SHP77 treated with DMSO at 0.1 percent for 48 hours (cell line): ENCODE measurements around the gene FGFBP3.

Source experiments
- DNase-seq: peaks from one replicate; lab custom pipeline; 2025; lab: John Stamatoyannopoulos, UW

Gene FGFBP3

DNA sequence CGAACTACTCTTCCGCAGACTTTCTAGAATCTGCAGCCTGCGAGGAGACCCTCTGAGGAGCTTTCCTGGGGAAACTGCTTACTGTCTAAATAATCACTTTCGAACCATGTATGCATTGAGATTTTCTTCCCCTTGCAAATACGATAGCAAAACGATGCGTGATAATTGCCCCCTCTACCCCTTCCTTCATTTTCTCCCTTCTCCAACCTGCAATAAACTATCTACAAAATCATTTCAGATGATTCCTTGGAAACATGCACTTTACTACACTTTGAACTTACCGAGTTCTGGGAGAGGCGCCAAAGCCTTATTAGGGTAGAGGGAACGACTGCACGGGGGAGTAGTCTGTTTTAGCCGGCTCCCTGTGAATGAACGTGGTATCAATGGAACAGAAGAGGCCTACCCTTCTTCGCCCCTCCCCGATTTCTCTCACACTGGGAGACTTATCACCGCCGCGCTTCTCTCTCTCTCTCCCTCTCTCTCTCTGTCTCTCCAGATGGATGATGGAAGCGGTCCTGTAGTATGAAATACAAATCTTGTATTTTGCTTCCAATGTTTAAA lies at the start of gene FGFBP3:
Gene FGFBP3, minus strand, starts transcription at position 370 of the 561 bp plus-strand sequence. CDS start 517 bp downstream, outside the sequence.
- DNase-seq: no peak

- DNase-seq: no peak
These were observed 47.8 kb upstream of the FGFBP3 start for GRCh38 chr10:91957091-91957490.

DNA sequence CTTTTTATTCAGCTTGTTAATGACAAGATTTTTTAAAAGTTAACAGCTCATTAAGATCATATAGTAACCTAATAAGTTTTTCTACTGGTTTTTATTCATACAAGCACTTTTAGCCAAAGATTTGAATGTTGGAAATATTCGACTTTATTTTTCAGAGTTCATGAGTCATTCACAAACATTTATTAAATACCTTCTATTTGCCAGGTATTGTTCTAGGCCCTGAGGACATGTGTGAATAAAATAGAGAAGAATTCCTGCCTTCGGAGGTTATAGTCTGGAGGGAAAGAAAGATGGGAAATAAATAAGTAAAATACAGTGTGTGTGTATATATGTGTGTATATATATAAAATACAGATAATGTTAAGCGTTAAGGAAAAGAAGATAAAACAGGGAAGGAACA lies 45.8 kb upstream of the FGFBP3 start:
- no peak for DNase-seq

DNA sequence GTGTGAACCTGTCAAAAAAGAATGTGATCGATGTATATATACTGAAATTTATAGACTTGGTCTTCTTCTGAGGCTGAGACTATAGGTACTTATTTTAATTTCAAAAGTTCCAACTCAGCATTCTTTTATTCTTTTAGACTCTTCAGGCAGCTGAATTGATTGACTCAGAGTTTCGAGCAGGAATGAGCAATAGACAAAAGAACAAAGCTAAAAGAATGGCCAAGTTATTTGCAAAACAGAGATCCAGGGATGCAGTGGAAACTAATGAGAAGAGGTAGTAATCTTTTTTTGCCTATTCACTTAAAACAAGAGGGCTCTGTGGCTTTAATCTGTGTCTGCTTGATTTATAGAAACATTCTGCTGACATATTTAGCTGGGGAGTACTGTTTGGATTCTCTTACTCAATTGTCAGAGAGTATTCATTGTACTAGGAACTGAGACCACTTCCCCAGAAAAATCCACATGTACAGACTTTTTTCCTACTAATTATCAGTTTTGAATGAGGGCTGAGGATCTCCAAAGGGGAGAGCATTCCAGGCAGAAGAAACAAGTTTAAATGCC lies 44.4 kb upstream of the FGFBP3 start:
- DNase-seq: no peak

- DNase-seq: no peak
These were observed 35.8 kb upstream of the FGFBP3 start for GRCh38 chr10:91944880-91945630.

DNA sequence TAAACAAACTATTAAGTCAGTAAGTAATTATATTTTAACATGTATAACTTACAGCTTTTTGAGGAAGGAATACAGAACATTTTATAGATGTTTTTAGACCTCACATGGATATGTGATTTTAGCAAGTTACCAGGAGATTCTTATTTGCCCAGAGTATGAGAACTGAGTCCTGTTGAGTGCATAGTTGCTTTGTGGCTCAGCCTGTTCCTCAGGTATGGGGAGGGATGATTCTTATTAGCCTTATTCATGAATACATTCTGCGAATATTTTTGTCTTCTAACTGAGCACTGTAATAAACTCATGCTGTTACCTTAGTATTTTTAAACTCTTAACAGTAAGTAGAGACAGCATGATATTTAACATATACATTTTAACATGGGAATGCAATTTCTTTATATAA lies 32.1 kb upstream of the FGFBP3 start:
- DNase-seq: no peak

GRCh38 chr10:91939653-91940052 lies 30.4 kb upstream of the FGFBP3 start:
- DNase-seq: no peak

GRCh38 chr10:91935886-91936285 lies 26.6 kb upstream of the FGFBP3 start:
- DNase-seq: no peak

GRCh38 chr10:91932737-91933136 lies 23.5 kb upstream of the FGFBP3 start:
- no peak for DNase-seq

DNA sequence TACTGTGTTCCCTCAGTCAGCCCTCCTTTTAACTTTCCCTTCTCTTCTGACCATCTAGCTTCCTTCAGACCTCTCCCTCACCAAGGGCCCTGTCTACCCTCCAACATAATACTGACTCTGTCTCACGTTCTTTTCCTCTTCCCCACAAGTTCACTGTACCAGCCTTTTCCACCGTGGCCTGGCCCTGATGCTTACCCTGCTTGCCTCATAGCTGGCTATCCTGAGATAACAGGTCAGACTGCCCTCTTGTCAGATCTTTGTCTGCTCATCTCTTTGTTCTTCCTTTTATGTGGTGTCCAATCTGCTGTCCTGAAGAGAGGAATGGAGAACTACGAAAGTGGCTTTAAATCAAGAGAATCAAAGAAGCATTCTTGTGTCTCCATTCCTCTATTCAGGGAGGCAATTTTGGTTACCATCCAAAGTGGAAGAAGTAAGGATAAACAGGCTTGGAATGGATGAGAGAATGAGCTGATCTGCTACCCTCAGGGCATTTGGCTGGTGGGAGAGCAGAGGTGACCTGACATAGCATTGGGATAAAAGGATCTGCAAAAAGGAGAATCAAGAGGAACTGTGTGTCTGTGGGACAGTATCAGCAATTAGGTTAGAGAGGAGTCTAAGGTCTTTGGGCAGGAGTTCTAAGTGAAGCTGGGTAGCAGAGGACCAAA lies 22.4 kb upstream of the FGFBP3 start:
- no peak for DNase-seq

GRCh38 chr10:91930939-91931338 lies 21.7 kb upstream of the FGFBP3 start:
- DNase-seq: no peak

DNA sequence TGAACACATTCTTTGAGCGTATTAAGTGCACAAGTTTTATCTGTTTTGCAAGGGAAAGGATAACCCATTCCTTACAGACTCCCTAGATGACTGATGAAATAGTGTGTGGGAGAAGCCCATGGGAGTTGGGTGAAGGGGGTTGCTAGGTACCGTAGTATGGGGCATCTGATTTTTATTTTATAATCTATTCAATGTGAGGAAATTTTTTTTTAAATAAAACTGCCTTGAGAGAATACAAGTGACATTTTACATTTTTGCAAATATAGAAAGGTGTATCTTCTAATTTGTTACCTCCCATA lies 15.7 kb upstream of the FGFBP3 start:
- no peak for DNase-seq

GRCh38 chr10:91924212-91925021 lies 15.1 kb upstream of the FGFBP3 start:
- DNase-seq: no peak

DNA sequence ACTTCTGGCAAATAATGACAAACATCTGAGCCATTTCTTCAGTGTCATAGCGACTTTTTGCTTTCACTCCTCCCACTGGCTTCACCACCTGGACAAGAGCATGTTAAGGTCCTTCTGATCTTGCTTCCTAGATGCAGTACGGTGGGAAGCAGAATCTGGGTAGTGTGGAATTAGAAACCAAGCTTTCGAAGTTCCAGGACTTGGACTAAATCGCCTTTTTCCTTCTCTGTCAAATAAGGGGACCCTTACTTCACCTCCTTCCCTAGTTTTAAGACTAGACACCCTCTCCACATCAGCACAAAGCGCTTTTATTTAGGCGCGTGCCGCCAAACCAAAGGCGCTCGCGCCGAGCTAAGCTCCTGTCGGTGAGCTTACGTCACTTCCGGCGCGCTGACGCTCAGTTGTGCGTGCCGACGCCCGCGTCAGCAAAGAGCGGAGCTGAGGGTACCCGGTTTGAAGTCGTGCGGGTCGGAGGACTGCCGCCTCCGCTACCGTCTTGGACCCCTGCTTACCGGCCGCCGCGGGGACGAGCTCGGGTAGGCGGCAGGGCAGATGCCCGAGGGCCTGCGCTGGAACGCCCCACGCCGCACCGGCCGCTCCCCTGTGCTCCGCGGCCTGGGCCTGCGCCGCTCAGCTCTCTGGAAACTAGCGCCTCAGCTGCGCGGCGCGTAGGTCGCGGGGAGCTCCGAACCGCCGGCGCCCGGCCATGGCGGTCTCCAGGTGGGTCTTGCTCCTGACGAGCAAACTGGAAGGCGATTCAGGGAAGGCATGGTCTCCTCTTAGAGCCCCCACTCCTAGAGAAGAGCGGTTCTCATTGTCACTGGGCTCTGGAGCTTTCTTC lies 14.3 kb upstream of the FGFBP3 start, which contains the start of gene BTAF1:
Gene BTAF1, plus strand, starts transcription at position 400 of the 841 bp plus-strand sequence. Its CDS starts 307 bp downstream, at position 707.
- peak; percentile 33 for DNase-seq

- DNase-seq: no peak
These were observed 10.4 kb upstream of the FGFBP3 start for GRCh38 chr10:91919651-91920050.

- DNase-seq: no peak
These were observed 1.2 kb upstream of the FGFBP3 start for GRCh38 chr10:91910467-91910866.

DNA sequence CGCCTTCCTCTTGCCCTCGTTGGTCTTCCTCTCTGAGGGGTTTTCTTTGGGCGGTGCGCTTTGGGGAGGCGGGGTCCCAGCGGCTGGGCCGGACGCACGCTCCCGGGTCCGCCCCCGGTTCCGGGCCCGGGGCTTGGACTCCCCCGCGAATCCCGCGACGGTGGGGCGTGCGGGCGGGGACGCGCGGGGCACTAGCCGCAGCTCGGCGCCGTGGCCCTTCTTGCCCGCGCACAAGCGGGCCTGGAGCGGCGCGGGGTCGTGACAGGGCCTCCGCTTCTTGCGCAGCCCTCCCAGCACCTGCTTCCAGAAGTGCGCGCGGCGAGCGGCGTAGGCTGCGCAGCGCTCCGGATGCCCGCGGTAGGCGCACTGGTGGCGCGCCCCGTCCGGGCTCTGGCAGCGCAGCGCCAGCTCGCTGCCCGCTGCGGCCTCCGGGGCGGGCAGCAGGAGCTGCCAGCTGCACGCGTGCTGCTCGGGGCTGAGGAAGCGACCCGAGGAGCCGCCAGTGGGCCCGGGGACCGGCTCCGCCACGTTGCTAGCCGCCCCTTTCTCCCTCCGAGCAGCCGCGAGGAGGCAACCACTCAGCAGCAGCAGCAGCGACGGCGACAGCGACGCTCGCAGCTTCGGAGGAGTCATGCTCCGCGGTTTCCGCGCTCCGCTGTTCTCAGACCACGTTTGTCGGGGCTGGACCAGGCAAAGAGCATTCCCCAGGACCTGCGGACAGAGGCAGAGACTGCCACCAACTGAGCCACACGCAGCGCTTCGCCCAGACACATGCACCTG lies 759 bp downstream of the FGFBP3 start:
- no peak for DNase-seq

DNA sequence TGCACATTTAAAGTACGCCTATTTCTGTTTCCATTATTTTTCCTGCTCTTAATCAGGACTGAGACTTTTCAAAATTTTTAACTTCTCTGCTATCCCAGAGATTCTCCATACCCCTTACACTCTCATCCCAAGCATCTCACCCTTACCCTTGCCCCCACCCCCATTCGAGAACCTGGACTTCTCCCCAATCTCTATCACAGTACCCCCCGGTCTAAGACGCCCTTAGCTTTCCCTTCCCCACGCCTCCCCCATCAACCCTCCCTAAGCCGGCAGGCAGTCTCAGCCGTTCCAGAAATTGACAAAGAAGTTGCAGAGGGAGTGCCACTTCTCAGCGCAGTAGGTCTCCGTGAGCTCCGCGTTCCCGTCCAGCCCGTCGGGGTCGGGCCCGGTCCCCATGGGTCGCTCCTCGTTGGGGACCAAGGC lies 1.4 kb downstream of the FGFBP3 start:
- DNase-seq: no peak

- DNase-seq: no peak
These were observed 2.2 kb downstream of the FGFBP3 start for GRCh38 chr10:91907033-91907594.
